Measurements from ENCODE around the gene MRPS6.
A peak's percentile ranks its signal among the peaks of the same experiment; 100 is the strongest.

The MRPS6 gene

GRCh38 chr21:34071683-34072082 lies 1.7 kb upstream of the MRPS6 start:
- DNase-seq (ENCODE audit: low spot score), result no peak

- DNase-seq (ENCODE audit: low spot score), result no peak
Observed at GRCh38 chr21:34072145-34073031, 990 bp upstream of the MRPS6 start.

GRCh38 chr21:34073749-34074282 lies 438 bp downstream of the MRPS6 start:
- DNase-seq (ENCODE audit: low spot score), result no peak

- no peak for DNase-seq (ENCODE audit: low spot score)
Observed at GRCh38 chr21:34074283-34075090, 1.1 kb downstream of the MRPS6 start.

GRCh38 chr21:34075091-34075425 lies 1.7 kb downstream of the MRPS6 start:
- DNase-seq (ENCODE audit: low spot score), result no peak

GRCh38 chr21:34075760-34076660 lies 2.6 kb downstream of the MRPS6 start:
- DNase-seq (ENCODE audit: low spot score), result no peak

- DNase-seq (ENCODE audit: low spot score), result no peak
Observed at GRCh38 chr21:34076835-34077234, 3.5 kb downstream of the MRPS6 start.

GRCh38 chr21:34077888-34078287 lies 4.5 kb downstream of the MRPS6 start:
- no peak for DNase-seq (ENCODE audit: low spot score)

- DNase-seq (ENCODE audit: low spot score), result no peak
Observed at GRCh38 chr21:34078915-34079314, 5.5 kb downstream of the MRPS6 start.

GRCh38 chr21:34080710-34081109 lies 7.3 kb downstream of the MRPS6 start:
- no peak for DNase-seq (ENCODE audit: low spot score)

- DNase-seq (ENCODE audit: low spot score), result no peak
Observed at GRCh38 chr21:34082769-34083168, 9.4 kb downstream of the MRPS6 start.

- DNase-seq (ENCODE audit: low spot score), result no peak
Observed at GRCh38 chr21:34083357-34083756, 10.0 kb downstream of the MRPS6 start.

GRCh38 chr21:34085129-34085528 lies 11.8 kb downstream of the MRPS6 start:
- no peak for DNase-seq (ENCODE audit: low spot score)

- peak; percentile 19 for DNase-seq (ENCODE audit: low spot score)
Observed at GRCh38 chr21:34086887-34087306, 13.5 kb downstream of the MRPS6 start.

GRCh38 chr21:34088752-34089151 lies 15.4 kb downstream of the MRPS6 start:
- no peak for DNase-seq (ENCODE audit: low spot score)

- no peak for DNase-seq (ENCODE audit: low spot score)
Observed at GRCh38 chr21:34091032-34091431, 17.7 kb downstream of the MRPS6 start.

- DNase-seq (ENCODE audit: low spot score), result no peak
Observed at GRCh38 chr21:34091607-34092006, 18.2 kb downstream of the MRPS6 start.

- DNase-seq (ENCODE audit: low spot score), result no peak
Observed at GRCh38 chr21:34092262-34092921, 19.0 kb downstream of the MRPS6 start.

GRCh38 chr21:34093083-34093482 lies 19.7 kb downstream of the MRPS6 start:
- no peak for DNase-seq (ENCODE audit: low spot score)

GRCh38 chr21:34094949-34095348 lies 21.6 kb downstream of the MRPS6 start:
- no peak for DNase-seq (ENCODE audit: low spot score)

GRCh38 chr21:34097442-34097841 lies 24.1 kb downstream of the MRPS6 start:
- no peak for DNase-seq (ENCODE audit: low spot score)
